GM06990 (cell line): ENCODE results near the gene SPSB1.

Experiments used
- DNase-seq: peaks from one replicate; pipeline ENCODE4 v3.0.0-alpha.2; 2011; ENCODE audit not compliant: insufficient read length; ENCODE audit errors: extremely low read depth
- H3K27me3 ChIP-seq: replicated peaks from 2 replicates; pipeline ENCODE4 v1.6.0; 2011; ENCODE audit warnings: low read length; ENCODE audit not compliant: control insufficient read depth, insufficient read depth
- H3K36me3 ChIP-seq: 2 replicates; pipeline ENCODE4 v1.5.1; 2011; ENCODE audit warnings: low read length; ENCODE audit not compliant: control insufficient read depth, insufficient read depth
- H3K4me3 ChIP-seq: replicated peaks from 2 replicates; pipeline ENCODE4 v1.5.1; 2011; ENCODE audit warnings: low read depth, mild to moderate bottlenecking, control low read depth, low read length
- CTCF ChIP-seq: IDR thresholded peaks from 2 replicates; pipeline ENCODE4 v1.5.1; 2011; ENCODE audit warnings: low read length, control low read depth, mild to moderate bottlenecking, inconsistent platforms; ENCODE audit not compliant: insufficient read depth, poor library complexity, severe bottlenecking

The SPSB1 gene

GRCh38 chr1:9311479-9311878 is 18.8 kb downstream of the SPSB1 start:
- no peak overlapping the region for H3K4me3 ChIP-seq

GRCh38 chr1:9312168-9312720 is 19.6 kb downstream of the SPSB1 start:
- Histone ChIP-seq H3K27me3 (no peaks in the 10 kb centered on the region), H3K4me3 (no peak overlapping the region), H3K36me3 (no peaks in the 10 kb centered on the region)
- TF ChIP-seq CTCF = no peak
- no peak for DNase-seq

More at GRCh38 chr1:9311479-9311878, 18.8 kb downstream of the SPSB1 start:
- no peak for TF ChIP-seq CTCF
- DNase-seq = no peak
- H3K27me3 ChIP-seq = no peaks in the 10 kb centered on the region
- H3K36me3 ChIP-seq = no peaks in the 10 kb centered on the region

- TF ChIP-seq CTCF = no peak
- no peaks in the 10 kb centered on the region for H3K36me3 ChIP-seq
- no peak for DNase-seq
- H3K4me3 ChIP-seq = no peak overlapping the region
- no peaks in the 10 kb centered on the region for H3K27me3 ChIP-seq
These were observed 20.9 kb downstream of the SPSB1 start for GRCh38 chr1:9313576-9313975.

GRCh38 chr1:9314111-9314510 is 21.4 kb downstream of the SPSB1 start:
- Histone ChIP-seq H3K36me3 (no peaks in the 10 kb centered on the region), H3K4me3 (no peak overlapping the region), H3K27me3 (no peaks in the 10 kb centered on the region)
- TF ChIP-seq CTCF = no peak
- no peak for DNase-seq

GRCh38 chr1:9314711-9315379 is 22.2 kb downstream of the SPSB1 start:
- Histone ChIP-seq H3K36me3 (no peaks in the 10 kb centered on the region), H3K4me3 (no peak overlapping the region), H3K27me3 (no peaks in the 10 kb centered on the region)
- TF ChIP-seq CTCF = no peak
- no peak for DNase-seq
